Astrocyte of the cerebellum (primary cell): ENCODE data around the gene FGF21.
"Not testable (repeated sequence)": the region's sequence is repeated elsewhere in the genome, so short reads cannot be mapped to it uniquely, and the experiment has no call there.

Experiments
- DNase-seq: peaks from one replicate; pipeline ENCODE4 v3.0.0-alpha.2; 2011; ENCODE audit warnings: low read depth
- H3K4me3 ChIP-seq: 2 replicates; pipeline ENCODE4 v1.5.1; 2011; ENCODE audit warnings: mild to moderate bottlenecking, low read depth, low read length, moderate library complexity
- in situ Hi-C: cut with HindIII; loops from 2 replicates; pipeline ENCODE4 v1.10.0; 2017; ENCODE audit warnings: low sequenced_read_pairs
- TF ChIP-seq, protein P1 (sequence below): IDR thresholded peaks from 2 replicates; pipeline ENCODE4 v1.5.1; 2012; ENCODE audit warnings: low read length, low read depth, moderate library complexity, mild to moderate bottlenecking; ENCODE audit errors: missing control alignments

The FGF21 gene

DNA sequence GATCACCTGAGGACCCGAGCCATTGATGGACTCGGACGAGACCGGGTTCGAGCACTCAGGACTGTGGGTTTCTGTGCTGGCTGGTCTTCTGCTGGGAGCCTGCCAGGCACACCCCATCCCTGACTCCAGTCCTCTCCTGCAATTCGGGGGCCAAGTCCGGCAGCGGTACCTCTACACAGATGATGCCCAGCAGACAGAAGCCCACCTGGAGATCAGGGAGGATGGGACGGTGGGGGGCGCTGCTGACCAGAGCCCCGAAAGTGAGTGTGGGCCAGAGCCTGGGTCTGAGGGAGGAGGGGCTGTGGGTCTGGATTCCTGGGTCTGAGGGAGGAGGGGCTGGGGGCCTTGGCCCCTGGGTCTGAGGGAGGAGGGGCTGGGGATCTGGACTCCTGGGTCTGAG lies 888 bp downstream of the FGF21 start:
- TF ChIP-seq, protein P1, sequence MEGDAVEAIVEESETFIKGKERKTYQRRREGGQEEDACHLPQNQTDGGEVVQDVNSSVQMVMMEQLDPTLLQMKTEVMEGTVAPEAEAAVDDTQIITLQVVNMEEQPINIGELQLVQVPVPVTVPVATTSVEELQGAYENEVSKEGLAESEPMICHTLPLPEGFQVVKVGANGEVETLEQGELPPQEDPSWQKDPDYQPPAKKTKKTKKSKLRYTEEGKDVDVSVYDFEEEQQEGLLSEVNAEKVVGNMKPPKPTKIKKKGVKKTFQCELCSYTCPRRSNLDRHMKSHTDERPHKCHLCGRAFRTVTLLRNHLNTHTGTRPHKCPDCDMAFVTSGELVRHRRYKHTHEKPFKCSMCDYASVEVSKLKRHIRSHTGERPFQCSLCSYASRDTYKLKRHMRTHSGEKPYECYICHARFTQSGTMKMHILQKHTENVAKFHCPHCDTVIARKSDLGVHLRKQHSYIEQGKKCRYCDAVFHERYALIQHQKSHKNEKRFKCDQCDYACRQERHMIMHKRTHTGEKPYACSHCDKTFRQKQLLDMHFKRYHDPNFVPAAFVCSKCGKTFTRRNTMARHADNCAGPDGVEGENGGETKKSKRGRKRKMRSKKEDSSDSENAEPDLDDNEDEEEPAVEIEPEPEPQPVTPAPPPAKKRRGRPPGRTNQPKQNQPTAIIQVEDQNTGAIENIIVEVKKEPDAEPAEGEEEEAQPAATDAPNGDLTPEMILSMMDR: no peak
- in situ Hi-C loops: no loop called here
- DNase-seq: no peak
- H3K4me3 ChIP-seq: no peak overlapping the region

DNA sequence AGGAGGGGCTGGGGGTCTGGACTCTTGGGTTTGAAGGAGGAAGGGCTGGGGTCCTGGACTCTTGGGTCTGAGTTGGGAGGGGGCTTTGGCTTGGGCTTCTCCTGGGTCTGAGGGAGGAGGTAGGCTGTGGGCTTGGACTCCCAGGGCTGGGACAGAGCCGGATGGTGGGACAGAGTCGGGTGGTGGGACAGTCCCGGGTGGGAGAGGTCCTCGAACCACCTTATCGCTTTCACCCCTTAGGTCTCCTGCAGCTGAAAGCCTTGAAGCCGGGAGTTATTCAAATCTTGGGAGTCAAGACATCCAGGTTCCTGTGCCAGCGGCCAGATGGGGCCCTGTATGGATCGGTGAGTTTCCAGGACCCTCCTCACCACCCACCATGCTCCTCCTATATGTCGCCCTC lies 1.4 kb downstream of the FGF21 start:
- DNase-seq: no peak
- H3K4me3 ChIP-seq: no peak overlapping the region
- in situ Hi-C loops: no loop called here
- TF ChIP-seq, protein P1: no peak

DNA sequence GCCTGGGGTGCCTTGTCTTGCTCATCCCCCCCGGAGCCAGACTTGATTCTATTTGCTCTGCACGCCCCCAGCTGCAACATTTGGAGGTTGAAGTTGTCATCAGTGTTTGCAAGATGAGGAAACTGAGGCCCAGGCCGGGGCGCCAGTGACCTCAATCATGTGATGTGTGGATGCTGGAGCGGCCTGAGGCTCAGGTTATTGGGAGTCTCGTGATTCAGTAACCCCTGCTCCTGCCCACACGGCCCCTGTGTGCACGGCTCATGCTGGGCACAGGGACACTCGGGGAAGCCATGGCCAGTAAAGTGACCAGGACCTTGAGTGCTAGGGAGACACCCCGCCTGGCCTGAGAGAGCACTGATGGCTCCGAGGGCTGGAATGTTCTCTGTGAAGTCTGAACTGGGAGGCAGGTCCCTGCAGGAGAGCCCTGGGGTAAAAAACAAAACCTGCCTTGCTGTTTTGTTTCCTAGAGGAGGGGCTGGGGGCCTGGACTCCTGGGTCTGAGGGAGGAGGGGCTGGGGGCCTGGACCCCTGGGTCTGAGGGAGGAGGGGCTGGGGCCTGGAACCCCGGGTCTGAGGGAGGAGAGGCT lies 1.9 kb downstream of the FGF21 start:
- TF ChIP-seq, protein P1: no peak
- no peak for DNase-seq
- no peak overlapping the region for H3K4me3 ChIP-seq
- in situ Hi-C loops: no loop called here

DNA sequence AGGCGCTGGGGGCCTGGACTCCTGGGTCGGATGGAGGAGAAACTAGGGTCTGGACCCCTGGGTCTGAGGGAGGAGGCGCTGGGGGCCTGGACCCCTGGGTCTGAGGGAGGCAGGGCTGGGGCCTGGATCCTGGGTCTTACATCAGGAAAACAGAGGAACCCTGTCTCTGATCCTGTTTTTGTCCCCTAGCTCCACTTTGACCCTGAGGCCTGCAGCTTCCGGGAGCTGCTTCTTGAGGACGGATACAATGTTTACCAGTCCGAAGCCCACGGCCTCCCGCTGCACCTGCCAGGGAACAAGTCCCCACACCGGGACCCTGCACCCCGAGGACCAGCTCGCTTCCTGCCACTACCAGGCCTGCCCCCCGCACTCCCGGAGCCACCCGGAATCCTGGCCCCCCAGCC lies 2.4 kb downstream of the FGF21 start:
- DNase-seq: no peak
- TF ChIP-seq, protein P1: no peak
- in situ Hi-C loops: no loop called here
- no peak overlapping the region for H3K4me3 ChIP-seq

DNA sequence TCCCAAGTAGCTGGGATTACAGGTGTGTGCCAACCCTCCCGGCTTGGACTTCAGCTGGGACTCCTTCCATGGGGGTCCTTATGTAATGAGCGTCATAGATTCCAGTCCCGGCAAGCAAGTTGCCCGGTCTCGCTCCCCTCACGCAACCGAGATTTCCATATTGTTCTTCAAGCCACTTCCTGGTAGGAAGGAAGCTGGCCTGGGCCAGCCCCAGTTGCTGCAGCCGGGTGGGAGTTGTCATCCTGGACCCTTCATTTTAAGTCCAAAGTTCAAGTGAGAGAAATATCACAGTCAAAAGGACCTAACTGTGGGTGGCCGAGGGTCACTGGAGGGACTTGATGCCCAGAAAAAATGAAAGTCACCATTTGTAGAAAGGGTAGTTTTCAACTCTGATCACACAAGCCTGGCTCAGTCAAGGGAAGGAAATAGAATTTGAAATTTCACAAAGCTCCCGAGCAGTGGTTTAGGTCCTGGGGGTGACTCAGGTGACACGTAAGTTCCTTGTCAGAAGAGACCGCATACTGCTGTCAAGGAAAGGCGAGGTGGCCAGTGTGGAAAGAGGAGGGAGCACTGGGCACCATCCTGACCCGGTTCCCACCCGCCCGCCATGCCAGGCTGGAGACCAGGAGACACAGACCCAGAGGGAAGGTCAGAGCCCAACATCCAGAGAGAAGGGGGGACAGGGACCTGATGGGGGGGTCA lies 5.3 kb downstream of the FGF21 start:
- H3K4me3 ChIP-seq: no peak overlapping the region
- no peak for DNase-seq
- TF ChIP-seq, protein P1: no peak
- in situ Hi-C loops: no loop called here

DNA sequence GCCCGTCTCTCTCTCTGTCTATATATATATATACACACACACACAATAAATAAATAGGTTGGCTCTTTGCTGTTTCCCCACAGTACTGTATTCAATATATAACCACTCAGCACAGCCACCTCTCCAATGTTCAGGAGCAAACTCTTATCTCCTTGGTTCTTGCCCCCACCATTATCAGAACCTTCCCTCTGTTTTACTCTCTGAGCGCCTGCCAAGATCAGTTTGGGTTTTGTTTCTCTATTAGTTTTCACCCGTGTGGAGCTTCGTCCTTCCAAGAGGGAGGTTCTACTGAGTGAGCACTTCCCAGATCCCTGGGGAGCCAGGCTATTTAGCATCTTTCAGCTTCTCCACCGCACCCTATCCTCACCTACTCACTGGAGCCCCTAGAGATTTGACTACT lies 10.5 kb downstream of the FGF21 start:
- DNase-seq, in situ Hi-C loops, H3K4me3 ChIP-seq: not testable (repeated sequence)

DNA sequence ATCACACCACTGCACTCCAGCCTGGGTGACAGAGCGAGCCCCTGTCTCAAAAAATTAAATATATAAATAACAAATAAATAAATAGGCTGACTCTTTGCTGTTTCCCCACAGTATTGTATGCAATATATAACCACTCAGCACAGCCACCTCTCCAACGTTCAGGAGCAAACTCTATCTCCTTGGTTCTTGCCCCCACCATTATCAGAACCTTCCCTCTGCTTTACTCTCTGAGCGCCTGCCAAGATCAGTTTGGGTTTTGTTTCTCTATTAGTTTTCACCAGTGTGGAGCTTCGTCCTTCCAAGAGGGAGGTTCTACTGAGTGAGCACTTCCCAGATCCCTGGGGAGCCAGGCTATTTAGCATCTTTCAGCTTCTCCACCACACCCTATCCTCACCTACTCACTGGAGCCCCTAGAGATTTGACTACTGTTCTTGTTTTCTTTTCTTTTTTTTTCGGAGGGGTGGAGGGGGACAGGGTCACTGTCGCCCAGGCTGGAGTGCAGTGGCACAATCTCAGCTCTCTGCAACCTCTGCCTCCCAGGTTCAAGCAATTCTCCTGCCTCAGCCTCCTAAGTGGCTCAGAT lies 12.9 kb downstream of the FGF21 start:
- in situ Hi-C loops, H3K4me3 ChIP-seq, DNase-seq: not testable (repeated sequence)
